ENCODE data around the gene SOX11.

Gene SOX11

GRCh38 chr2:5741242-5741641 is 49.1 kb downstream of the SOX11 start:
- Histone ChIP-seq H3K4me2 (ENCODE audit: low read depth, low read length, poor library complexity, severe bottlenecking) (no peak overlapping the region), H3K79me2 (ENCODE audit: insufficient read depth, low read length) (no peaks in the 10 kb centered on the region), H3K9me2 (replicated peaks; ENCODE audit: insufficient read depth, low read length) (no peaks in the 10 kb centered on the region), H3K4me3 (ENCODE audit: insufficient read depth, low read length, poor library complexity, severe bottlenecking) (no peak overlapping the region), H2AFZ (ENCODE audit: low read depth, low read length, severe bottlenecking) (no peak overlapping the region), H3K9ac (ENCODE audit: low read length) (no peak overlapping the region), H4K20me1 (ENCODE audit: low read depth, low read length) (no peaks in the 10 kb centered on the region), H3K36me3 (ENCODE audit: low read length) (no peaks in the 10 kb centered on the region), H3K9me3 (ENCODE audit: insufficient read depth, low read length) (no peaks in the 10 kb centered on the region), H3F3A (ENCODE audit: insufficient read depth) (no peaks in the 10 kb centered on the region), H3K27me3 (ENCODE audit: low read length) (no peaks in the 10 kb centered on the region), H3K27ac (ENCODE audit: low read depth, low read length) (no peak overlapping the region)
- TF ChIP-seq EZH2phosphoT487 (conservative IDR thresholded peaks at IDR 0.05; ENCODE audit: low read length) = no peak
- TF ChIP-seq CTCF (IDR thresholded peaks at IDR 0.05; ENCODE audit: insufficient read depth, low read length, poor library complexity, severe bottlenecking) = no peak

- Histone ChIP-seq H3K27me3 (ENCODE audit: low read length) (no peaks in the 10 kb centered on the region), H3K4me3 (ENCODE audit: insufficient read depth, low read length, poor library complexity, severe bottlenecking) (no peak overlapping the region), H2AFZ (ENCODE audit: low read depth, low read length, severe bottlenecking) (no peak overlapping the region), H3K4me2 (ENCODE audit: low read depth, low read length, poor library complexity, severe bottlenecking) (no peak overlapping the region), H3K9me2 (replicated peaks; ENCODE audit: insufficient read depth, low read length) (no peaks in the 10 kb centered on the region), H3K27ac (ENCODE audit: low read depth, low read length) (no peak overlapping the region), H3K9ac (ENCODE audit: low read length) (no peak overlapping the region), H3F3A (ENCODE audit: insufficient read depth) (no peaks in the 10 kb centered on the region), H4K20me1 (ENCODE audit: low read depth, low read length) (no peaks in the 10 kb centered on the region), H3K9me3 (ENCODE audit: insufficient read depth, low read length) (no peaks in the 10 kb centered on the region), H3K79me2 (ENCODE audit: insufficient read depth, low read length) (no peaks in the 10 kb centered on the region), H3K36me3 (ENCODE audit: low read length) (no peaks in the 10 kb centered on the region)
- TF ChIP-seq CTCF (IDR thresholded peaks at IDR 0.05; ENCODE audit: insufficient read depth, low read length, poor library complexity, severe bottlenecking) = no peak
Measured at GRCh38 chr2:5742126-5742525, 49.9 kb downstream of the SOX11 start.

- no peaks in the 10 kb centered on the region for H3K9me2 ChIP-seq (replicated peaks; ENCODE audit: insufficient read depth, low read length)
- no peak overlapping the region for H3K9ac ChIP-seq (ENCODE audit: low read length)
- H3K36me3 ChIP-seq (ENCODE audit: low read length) = no peaks in the 10 kb centered on the region
- no peak overlapping the region for H3K27ac ChIP-seq (ENCODE audit: low read depth, low read length)
- TF ChIP-seq EZH2phosphoT487 (conservative IDR thresholded peaks at IDR 0.05; ENCODE audit: low read length) = no peak
- TF ChIP-seq CTCF (IDR thresholded peaks at IDR 0.05; ENCODE audit: insufficient read depth, low read length, poor library complexity, severe bottlenecking) = no peak
- H3K27me3 ChIP-seq (ENCODE audit: low read length) = no peaks in the 10 kb centered on the region
- H3K9me3 ChIP-seq (ENCODE audit: insufficient read depth, low read length) = no peaks in the 10 kb centered on the region
- no peak overlapping the region for H3K4me3 ChIP-seq (ENCODE audit: insufficient read depth, low read length, poor library complexity, severe bottlenecking)
- H4K20me1 ChIP-seq (ENCODE audit: low read depth, low read length) = no peaks in the 10 kb centered on the region
- no peaks in the 10 kb centered on the region for H3K79me2 ChIP-seq (ENCODE audit: insufficient read depth, low read length)
- no peak overlapping the region for H2AFZ ChIP-seq (ENCODE audit: low read depth, low read length, severe bottlenecking)
- no peak overlapping the region for H3K4me2 ChIP-seq (ENCODE audit: low read depth, low read length, poor library complexity, severe bottlenecking)
- no peaks in the 10 kb centered on the region for H3F3A ChIP-seq (ENCODE audit: insufficient read depth)
Measured at GRCh38 chr2:5748391-5748790, 56.2 kb downstream of the SOX11 start.

- Histone ChIP-seq H3K4me2 (ENCODE audit: low read depth, low read length, poor library complexity, severe bottlenecking) (no peak overlapping the region), H2AFZ (ENCODE audit: low read depth, low read length, severe bottlenecking) (no peak overlapping the region), H3K4me3 (ENCODE audit: insufficient read depth, low read length, poor library complexity, severe bottlenecking) (no peak overlapping the region), H3K9me3 (ENCODE audit: insufficient read depth, low read length) (no peaks in the 10 kb centered on the region), H3F3A (ENCODE audit: insufficient read depth) (no peaks in the 10 kb centered on the region), H3K9me2 (replicated peaks; ENCODE audit: insufficient read depth, low read length) (no peaks in the 10 kb centered on the region), H3K27ac (ENCODE audit: low read depth, low read length) (no peak overlapping the region), H4K20me1 (ENCODE audit: low read depth, low read length) (no peaks in the 10 kb centered on the region), H3K9ac (ENCODE audit: low read length) (no peak overlapping the region), H3K36me3 (ENCODE audit: low read length) (no peaks in the 10 kb centered on the region), H3K27me3 (ENCODE audit: low read length) (no peaks in the 10 kb centered on the region), H3K79me2 (ENCODE audit: insufficient read depth, low read length) (no peaks in the 10 kb centered on the region)
- TF ChIP-seq CTCF (IDR thresholded peaks at IDR 0.05; ENCODE audit: insufficient read depth, low read length, poor library complexity, severe bottlenecking) (no peak), EZH2phosphoT487 (conservative IDR thresholded peaks at IDR 0.05; ENCODE audit: low read length) (no peak)
Measured at GRCh38 chr2:5748946-5749345, 56.8 kb downstream of the SOX11 start.
